HepG2 (cell line): ENCODE results near the gene CXCL8.

ENCODE experiments used
- KAT8 ChIP-seq: IDR thresholded peaks from 2 replicates; pipeline ENCODE4 v1.6.1; 2016; ENCODE audit warnings: missing genetic modification reagents, missing compliant biosample characterization
- RAD21 ChIP-seq: fragments of 450-650 bp; formaldehyde crosslinking; IDR thresholded peaks from 2 replicates; pipeline ENCODE4 v1.5.0; 2020; ENCODE audit warnings: mild to moderate bottlenecking
- STAG1 ChIP-seq: sonication (generic); formaldehyde crosslinking; IDR thresholded peaks from 2 replicates; pipeline ENCODE4 v1.4.0; 2020; ENCODE audit warnings: missing genetic modification reagents
- ZBTB42 ChIP-seq: sonication (generic); formaldehyde crosslinking; IDR thresholded peaks from 2 replicates; pipeline ENCODE4 v1.5.0; 2020; ENCODE audit warnings: mild to moderate bottlenecking, missing genetic modification reagents
- ZNF550 ChIP-seq: sonication (generic); formaldehyde crosslinking; IDR thresholded peaks from 2 replicates; pipeline ENCODE4 v1.4.0; 2020; ENCODE audit warnings: mild to moderate bottlenecking, missing genetic modification reagents, borderline replicate concordance
- TF ChIP-seq, protein P1 (sequence below): sonication (generic); formaldehyde crosslinking; IDR thresholded peaks from 2 replicates; pipeline ENCODE4 v1.8.0; 2022; ENCODE audit warnings: mild to moderate bottlenecking, missing genetic modification reagents; ENCODE audit not compliant: insufficient replicate concordance
- TF ChIP-seq, protein P2 (sequence below): sonication (generic); formaldehyde crosslinking; IDR thresholded peaks from 2 replicates; pipeline ENCODE4 v1.5.0; 2020; ENCODE audit warnings: mild to moderate bottlenecking, missing genetic modification reagents, moderate library complexity

DNA sequence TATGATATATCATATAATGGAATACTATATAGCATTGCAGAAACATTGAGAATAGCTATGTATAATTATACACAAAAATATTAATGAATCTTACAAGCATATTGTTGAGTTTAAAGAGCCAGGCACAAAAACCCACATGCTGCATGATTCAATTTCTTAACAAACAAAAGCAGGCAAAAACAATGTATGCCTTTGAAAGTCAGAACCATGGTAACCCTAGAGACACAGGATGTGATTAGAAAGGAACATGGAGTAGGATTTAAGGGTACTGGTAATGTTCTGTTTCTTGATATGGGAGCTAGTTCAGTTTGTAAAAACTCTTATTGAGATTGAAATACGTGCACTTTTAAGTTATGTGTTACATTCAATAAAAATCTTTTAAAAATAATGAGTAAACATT is 21.5 kb downstream of the CXCL8 start:
- TF ChIP-seq ZBTB42 (no peak), RAD21 (no peak), ZNF550 (CRISPR knock-in tag) (no peak), STAG1 (CRISPR knock-in tag) (no peak), KAT8 (CRISPR knock-in tag) (no peak)
- TF ChIP-seq, protein P1, sequence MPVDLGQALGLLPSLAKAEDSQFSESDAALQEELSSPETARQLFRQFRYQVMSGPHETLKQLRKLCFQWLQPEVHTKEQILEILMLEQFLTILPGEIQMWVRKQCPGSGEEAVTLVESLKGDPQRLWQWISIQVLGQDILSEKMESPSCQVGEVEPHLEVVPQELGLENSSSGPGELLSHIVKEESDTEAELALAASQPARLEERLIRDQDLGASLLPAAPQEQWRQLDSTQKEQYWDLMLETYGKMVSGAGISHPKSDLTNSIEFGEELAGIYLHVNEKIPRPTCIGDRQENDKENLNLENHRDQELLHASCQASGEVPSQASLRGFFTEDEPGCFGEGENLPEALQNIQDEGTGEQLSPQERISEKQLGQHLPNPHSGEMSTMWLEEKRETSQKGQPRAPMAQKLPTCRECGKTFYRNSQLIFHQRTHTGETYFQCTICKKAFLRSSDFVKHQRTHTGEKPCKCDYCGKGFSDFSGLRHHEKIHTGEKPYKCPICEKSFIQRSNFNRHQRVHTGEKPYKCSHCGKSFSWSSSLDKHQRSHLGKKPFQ (CRISPR knock-in tag), result no peak
- TF ChIP-seq, protein P2, sequence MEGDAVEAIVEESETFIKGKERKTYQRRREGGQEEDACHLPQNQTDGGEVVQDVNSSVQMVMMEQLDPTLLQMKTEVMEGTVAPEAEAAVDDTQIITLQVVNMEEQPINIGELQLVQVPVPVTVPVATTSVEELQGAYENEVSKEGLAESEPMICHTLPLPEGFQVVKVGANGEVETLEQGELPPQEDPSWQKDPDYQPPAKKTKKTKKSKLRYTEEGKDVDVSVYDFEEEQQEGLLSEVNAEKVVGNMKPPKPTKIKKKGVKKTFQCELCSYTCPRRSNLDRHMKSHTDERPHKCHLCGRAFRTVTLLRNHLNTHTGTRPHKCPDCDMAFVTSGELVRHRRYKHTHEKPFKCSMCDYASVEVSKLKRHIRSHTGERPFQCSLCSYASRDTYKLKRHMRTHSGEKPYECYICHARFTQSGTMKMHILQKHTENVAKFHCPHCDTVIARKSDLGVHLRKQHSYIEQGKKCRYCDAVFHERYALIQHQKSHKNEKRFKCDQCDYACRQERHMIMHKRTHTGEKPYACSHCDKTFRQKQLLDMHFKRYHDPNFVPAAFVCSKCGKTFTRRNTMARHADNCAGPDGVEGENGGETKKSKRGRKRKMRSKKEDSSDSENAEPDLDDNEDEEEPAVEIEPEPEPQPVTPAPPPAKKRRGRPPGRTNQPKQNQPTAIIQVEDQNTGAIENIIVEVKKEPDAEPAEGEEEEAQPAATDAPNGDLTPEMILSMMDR (CRISPR knock-in tag), result no peak
